Endothelial cell of umbilical vein (primary cell): Measurements from ENCODE around the gene SDR39U1.

Experiments used
- EZH2 ChIP-seq: IDR thresholded peaks from 2 replicates; pipeline ENCODE4 v1.6.1; 2012; ENCODE audit warnings: borderline replicate concordance, low read depth, mild to moderate bottlenecking, moderate library complexity, low read length, inconsistent platforms; ENCODE audit not compliant: severe bottlenecking
- FOS ChIP-seq: IDR thresholded peaks from 2 replicates; pipeline ENCODE4 v1.6.1; 2011; ENCODE audit warnings: mild to moderate bottlenecking, low read length, moderate library complexity, borderline replicate concordance; ENCODE audit not compliant: insufficient read depth
- JUN ChIP-seq: IDR thresholded peaks from 2 replicates; pipeline ENCODE4 v1.6.1; 2011; ENCODE audit warnings: borderline replicate concordance, low read depth; ENCODE audit not compliant: insufficient read length, insufficient read depth
- MYC ChIP-seq: IDR thresholded peaks from one replicate; pipeline ENCODE4 v1.6.1; 2011; ENCODE audit warnings: mild to moderate bottlenecking, low read depth, low read length
- POLR2A ChIP-seq: IDR thresholded peaks from 2 replicates; pipeline ENCODE4 v1.6.1; 2012; ENCODE audit warnings: low read depth, mild to moderate bottlenecking, control low read depth, low read length
- POLR2AphosphoS5 ChIP-seq: IDR thresholded peaks from 2 replicates; pipeline ENCODE4 v1.6.1; 2012; ENCODE audit warnings: low read depth, mild to moderate bottlenecking, control low read depth, low read length, moderate library complexity; ENCODE audit not compliant: insufficient read depth
- TF ChIP-seq, protein P1 (sequence below), 2 donors: IDR thresholded peaks; 1 replicate in 1 of 2; 2 replicates in 1 of 2; pipeline ENCODE4 v1.5.1; 2011; ENCODE audit warnings: low read length in 2 of 2, mild to moderate bottlenecking in 2 of 2, moderate library complexity in 2 of 2, control low read depth in 1 of 2, inconsistent platforms in 1 of 2, low read depth in 1 of 2; ENCODE audit not compliant: insufficient read depth in 1 of 2; ENCODE audit errors: extremely low read depth in 1 of 2
- TF ChIP-seq, protein P2 (sequence below): IDR thresholded peaks from 2 replicates; pipeline ENCODE4 v1.6.1; 2011; ENCODE audit not compliant: insufficient read depth, insufficient read length

DNA sequence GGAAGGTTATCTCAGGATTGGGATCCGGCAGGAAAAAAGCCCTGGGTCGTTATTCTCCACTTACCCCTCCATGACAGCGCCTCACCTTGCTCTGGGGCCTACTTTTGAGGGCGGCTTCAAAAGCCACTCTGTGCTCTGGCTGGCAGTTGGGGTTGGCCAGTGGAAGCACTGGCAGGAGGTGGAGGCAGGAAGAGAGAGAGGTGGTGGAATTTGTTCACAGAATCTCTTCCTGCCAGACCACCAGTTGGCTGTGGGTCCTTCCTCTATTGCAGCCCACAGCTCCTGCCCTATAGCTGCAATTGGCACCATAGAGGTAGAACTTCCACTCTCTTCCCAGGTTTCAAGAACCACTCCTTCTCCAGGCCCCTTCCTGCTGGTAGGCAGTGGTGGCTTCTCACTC lies 32.7 kb upstream of the SDR39U1 start:
- TF ChIP-seq, protein P1, sequence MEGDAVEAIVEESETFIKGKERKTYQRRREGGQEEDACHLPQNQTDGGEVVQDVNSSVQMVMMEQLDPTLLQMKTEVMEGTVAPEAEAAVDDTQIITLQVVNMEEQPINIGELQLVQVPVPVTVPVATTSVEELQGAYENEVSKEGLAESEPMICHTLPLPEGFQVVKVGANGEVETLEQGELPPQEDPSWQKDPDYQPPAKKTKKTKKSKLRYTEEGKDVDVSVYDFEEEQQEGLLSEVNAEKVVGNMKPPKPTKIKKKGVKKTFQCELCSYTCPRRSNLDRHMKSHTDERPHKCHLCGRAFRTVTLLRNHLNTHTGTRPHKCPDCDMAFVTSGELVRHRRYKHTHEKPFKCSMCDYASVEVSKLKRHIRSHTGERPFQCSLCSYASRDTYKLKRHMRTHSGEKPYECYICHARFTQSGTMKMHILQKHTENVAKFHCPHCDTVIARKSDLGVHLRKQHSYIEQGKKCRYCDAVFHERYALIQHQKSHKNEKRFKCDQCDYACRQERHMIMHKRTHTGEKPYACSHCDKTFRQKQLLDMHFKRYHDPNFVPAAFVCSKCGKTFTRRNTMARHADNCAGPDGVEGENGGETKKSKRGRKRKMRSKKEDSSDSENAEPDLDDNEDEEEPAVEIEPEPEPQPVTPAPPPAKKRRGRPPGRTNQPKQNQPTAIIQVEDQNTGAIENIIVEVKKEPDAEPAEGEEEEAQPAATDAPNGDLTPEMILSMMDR (IDR thresholded peaks at IDR 0.05; ENCODE audit: extremely low read depth in 1 of 2, insufficient read depth in 1 of 2, low read depth in 1 of 2, low read length in 2 of 2), result no peak
- TF ChIP-seq POLR2A (no peak), POLR2AphosphoS5 (no peak), EZH2 (no peak), MYC (no peak), FOS (no peak), JUN (no peak)
- TF ChIP-seq, protein P2, sequence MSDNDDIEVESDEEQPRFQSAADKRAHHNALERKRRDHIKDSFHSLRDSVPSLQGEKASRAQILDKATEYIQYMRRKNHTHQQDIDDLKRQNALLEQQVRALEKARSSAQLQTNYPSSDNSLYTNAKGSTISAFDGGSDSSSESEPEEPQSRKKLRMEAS, result no peak
